Erythroblast (primary cell): Measurements from ENCODE around the gene AFF3.

ENCODE experiments used
- GATA1 ChIP-seq: IDR thresholded peaks from 2 replicates; pipeline ENCODE4 v1.6.1; 2011; ENCODE audit warnings: low read depth, mild to moderate bottlenecking, control low read depth, low read length, moderate library complexity
- POLR2A ChIP-seq: IDR thresholded peaks from 2 replicates; pipeline ENCODE4 v1.6.1; 2011; ENCODE audit warnings: mild to moderate bottlenecking, low read length

GRCh38 chr2:99776206-99776905 lies 366.0 kb downstream of the AFF3 start:
- no peak for TF ChIP-seq POLR2A
- TF ChIP-seq GATA1, result no peak
